Sigmoid colon (tissue), 7 donors: ENCODE results near the gene TECTA. TPM values are rescaled to one million over a fixed set of nuclear protein-coding genes. Genes with fewer than 3 reads are reported as not detected.

Source experiments
- DNase-seq: peaks from one replicate; pipeline ENCODE4 v3.0.0-alpha.2; 2019
- H3K27ac ChIP-seq, 4 donors: fragments of 200-600 bp; sonication (generic); one replicate each; pipeline ENCODE4 v1.5.1; 2016 to 2019; ENCODE audit warnings: mild to moderate bottlenecking in 1 of 4
- H3K27me3 ChIP-seq, 3 donors: fragments of 200-600 bp; sonication (generic); one replicate each; pipeline ENCODE4 v1.5.1; 2019; ENCODE audit warnings: mild to moderate bottlenecking in 1 of 3
- H3K36me3 ChIP-seq, 4 donors: fragments of 200-600 bp; sonication (generic); one replicate each; pipeline ENCODE4 v1.5.1; 2016 to 2019
- H3K4me1 ChIP-seq, 4 donors: fragments of 200-600 bp; sonication (generic); one replicate each; pipeline ENCODE4 v1.5.1; 2017 to 2019
- H3K4me3 ChIP-seq, 4 donors: fragments of 200-600 bp; sonication (generic); one replicate each; pipeline ENCODE4 v1.5.1; 2017 to 2019; ENCODE audit warnings: mild to moderate bottlenecking in 2 of 4, moderate library complexity in 1 of 4
- H3K9me3 ChIP-seq, 4 donors: fragments of 200-600 bp in 3 of 4; sonication (generic) in 3 of 4; one replicate each; pipeline versions ENCODE4 v1.5.1 to v1.6.1; 2013 to 2019
- CTCF ChIP-seq, 4 experiments: fragments of 450-650 bp in 3 of 4; fragments of 200-600 bp in 1 of 4; IDR thresholded peaks; one replicate each; pipeline ENCODE4 v1.5.1; 2016 to 2019; ENCODE audit warnings: antibody characterized with exemption in 4 of 4, mild to moderate bottlenecking in 3 of 4, moderate library complexity in 2 of 4
- EP300 ChIP-seq, 4 donors: sonication (generic); formaldehyde crosslinking; IDR thresholded peaks; one replicate each; pipeline ENCODE4 v1.6.1; 2017; ENCODE audit warnings: antibody characterized with exemption in 4 of 4
- POLR2A ChIP-seq, 2 donors: fragments of 450-650 bp; IDR thresholded peaks; one replicate each; pipeline ENCODE4 v1.6.1; 2016; ENCODE audit warnings: antibody characterized with exemption in 2 of 2, mild to moderate bottlenecking in 2 of 2, moderate library complexity in 2 of 2
- POLR2AphosphoS5 ChIP-seq, 4 donors: sonication (generic); formaldehyde crosslinking; IDR thresholded peaks; one replicate each; pipeline ENCODE4 v1.6.1; 2017; ENCODE audit warnings: antibody characterized with exemption in 4 of 4
- WGBS, 2 donors: extraction: QIAGEN DNeasy Blood & Tissue Kit; methylation state at CpG; one replicate each; pipeline ENCODE4 v1.1.7; 2013; 5-methylcytosine and 5-hydroxymethylcytosine counted together
- intact Hi-C: fragments of 100-400 bp; cut with DNase I; formaldehyde crosslinking; loops from one replicate; pipeline ENCODE4 v1.15.1; 2023
- polyA plus RNA-seq, 3 donors: library from polyadenylated mRNA; stranded (reverse); fragments of 200-250 nt; gene quantifications; one replicate each; pipeline ENCODE4 v1.2.3, GENCODE V29; 2013
- total RNA-seq, 4 donors: library from RNA; depleted of rRNA; stranded (reverse); fragments of >200 nt; gene quantifications; one replicate each; pipeline ENCODE4 v1.1.0, GENCODE V29; 2016
- donor health status: healthy with polysubstance abuse.
- donor health status: Bipolar disorder and iron deficiency.
- donor health status: healthy.

Gene TECTA
- total and polyA plus RNA-seq, 7 donors: 0.28 to 3.9 (median 1.1) TPM; not detected in 2

DNA sequence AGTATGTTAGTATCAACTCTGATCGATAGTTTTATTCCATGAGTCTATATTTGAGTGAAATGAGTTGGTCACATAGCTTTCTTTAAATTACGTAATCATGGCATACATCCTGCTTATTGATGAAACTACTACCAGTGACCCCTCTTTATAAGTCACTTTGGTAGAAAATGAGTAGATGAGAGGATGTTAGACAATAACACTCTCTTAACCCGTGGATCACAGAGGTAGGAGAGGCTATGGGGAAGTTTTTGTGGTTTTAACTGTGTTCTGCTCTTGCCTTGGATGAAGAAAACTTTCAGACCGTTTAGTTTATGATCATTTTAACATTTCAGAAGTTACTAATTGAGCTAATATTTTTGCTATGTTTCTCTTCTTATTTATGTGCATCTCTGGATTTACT is 43.1 kb upstream of the TECTA start:
- 79 to 81% methylated on average over 4 of the region's 4 CpGs for WGBS, 2 donors
- Histone ChIP-seq H3K4me1 (no peaks in the 10 kb centered on the region), H3K4me3 (no peak overlapping the region), H3K27me3 (no peaks in the 10 kb centered on the region), H3K27ac (no peak overlapping the region), H3K9me3 (no peaks in the 10 kb centered on the region), H3K36me3 (peaks cover 3 to 97% (median 19%) of the 10 kb centered on the region in 4 donors)
- intact Hi-C loops: no loop called here
- DNase-seq: no peak
- TF ChIP-seq POLR2AphosphoS5 (IDR thresholded peaks at IDR 0.05): no peak
- TF ChIP-seq POLR2A (IDR thresholded peaks at IDR 0.05): no peak
- no peak for TF ChIP-seq EP300 (IDR thresholded peaks at IDR 0.05)
- TF ChIP-seq CTCF (IDR thresholded peaks at IDR 0.05): no peak

GRCh38 chr11:121058941-121059340 is 42.1 kb upstream of the TECTA start:
- Histone ChIP-seq H3K36me3 (peaks cover 3 to 94% (median 15%) of the 10 kb centered on the region in 4 donors), H3K4me1 (no peaks in the 10 kb centered on the region), H3K27me3 (no peaks in the 10 kb centered on the region), H3K27ac (no peak overlapping the region), H3K4me3 (no peak overlapping the region), H3K9me3 (no peaks in the 10 kb centered on the region)
- no peak for DNase-seq
- 67 to 77% methylated on average over 3 of the region's 3 CpGs for WGBS, 2 donors
- TF ChIP-seq EP300 (IDR thresholded peaks at IDR 0.05): no peak
- no peak for TF ChIP-seq POLR2A (IDR thresholded peaks at IDR 0.05)
- TF ChIP-seq CTCF (IDR thresholded peaks at IDR 0.05): no peak
- no peak for TF ChIP-seq POLR2AphosphoS5 (IDR thresholded peaks at IDR 0.05)
- intact Hi-C loops: no loop called here

DNA sequence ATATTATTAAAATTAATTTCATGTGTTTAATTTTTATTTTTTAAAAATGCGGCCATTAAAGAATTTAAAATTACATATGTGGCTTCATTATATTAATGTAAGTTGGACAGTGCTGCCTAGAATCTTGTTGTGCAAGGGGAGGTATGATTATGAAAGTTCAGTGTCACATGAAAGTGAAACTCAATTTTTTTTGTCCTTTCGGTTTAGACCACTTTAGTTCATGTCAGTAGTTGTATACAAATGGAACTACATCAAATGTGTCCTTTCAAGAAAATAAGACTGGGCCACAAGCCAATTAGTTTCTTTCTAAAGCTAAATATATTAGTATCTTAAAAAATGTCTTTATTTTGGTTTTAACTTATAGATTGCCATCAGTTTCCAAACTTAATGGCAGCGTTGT is 41.4 kb upstream of the TECTA start:
- Histone ChIP-seq H3K4me3 (no peak overlapping the region), H3K27me3 (no peaks in the 10 kb centered on the region), H3K9me3 (no peaks in the 10 kb centered on the region), H3K4me1 (no peaks in the 10 kb centered on the region), H3K36me3 (peaks cover 3 to 93% (median 15%) of the 10 kb centered on the region in 4 donors), H3K27ac (no peak overlapping the region)
- intact Hi-C loops: no loop called here
- 83 to 85% methylated on average over 3 of the region's 3 CpGs for WGBS, 2 donors
- no peak for TF ChIP-seq POLR2AphosphoS5 (IDR thresholded peaks at IDR 0.05)
- no peak for TF ChIP-seq POLR2A (IDR thresholded peaks at IDR 0.05)
- no peak for TF ChIP-seq CTCF (IDR thresholded peaks at IDR 0.05)
- TF ChIP-seq EP300 (IDR thresholded peaks at IDR 0.05): no peak
- no peak for DNase-seq

DNA sequence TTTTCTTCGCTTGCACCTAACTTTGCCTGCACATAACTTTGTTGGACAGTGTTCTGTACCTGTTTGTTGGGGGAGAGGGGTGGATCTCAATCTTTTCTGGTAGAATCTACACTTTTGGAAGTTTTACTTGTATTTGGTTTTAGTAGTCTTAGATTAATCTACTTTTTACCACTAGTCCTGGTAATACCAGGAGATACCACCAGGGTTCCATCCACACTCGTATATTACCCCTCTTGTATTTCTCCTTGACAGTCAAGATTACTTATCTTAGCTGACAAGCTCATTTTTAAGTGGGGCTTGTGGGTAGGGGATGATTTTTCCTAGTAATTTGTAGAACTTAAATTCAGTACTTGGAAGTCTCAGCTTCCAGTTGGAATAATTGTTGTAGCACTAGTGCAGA is 37.3 kb upstream of the TECTA start:
- H3K36me3 ChIP-seq: peaks cover 0 to 59% (median 6%) of the 10 kb centered on the region in 4 donors
- TF ChIP-seq CTCF (IDR thresholded peaks at IDR 0.05) (peak in 2 of 4 experiments; percentile 30 to 37), POLR2A (IDR thresholded peaks at IDR 0.05) (no peak), EP300 (IDR thresholded peaks at IDR 0.05) (no peak), POLR2AphosphoS5 (IDR thresholded peaks at IDR 0.05) (no peak)
- H3K9me3 ChIP-seq: no peaks in the 10 kb centered on the region
- H3K4me1 ChIP-seq: no peaks in the 10 kb centered on the region
- no peak overlapping the region for H3K4me3 ChIP-seq
- no peak overlapping the region for H3K27ac ChIP-seq
- no peaks in the 10 kb centered on the region for H3K27me3 ChIP-seq
- intact Hi-C loops: no loop called here
- 92 to 96% methylated on average over 2 of the region's 2 CpGs for WGBS, 2 donors
- no peak for DNase-seq

GRCh38 chr11:121066623-121067022 is 34.4 kb upstream of the TECTA start:
- Histone ChIP-seq H3K9me3 (no peaks in the 10 kb centered on the region), H3K4me3 (no peak overlapping the region), H3K4me1 (peaks cover 0 to 5% (median 1%) of the 10 kb centered on the region in 4 donors), H3K36me3 (peaks cover 0 to 43% (median 2%) of the 10 kb centered on the region in 4 donors), H3K27ac (no peak overlapping the region), H3K27me3 (no peaks in the 10 kb centered on the region)
- TF ChIP-seq POLR2AphosphoS5 (IDR thresholded peaks at IDR 0.05) (no peak), EP300 (IDR thresholded peaks at IDR 0.05) (no peak), CTCF (IDR thresholded peaks at IDR 0.05) (no peak), POLR2A (IDR thresholded peaks at IDR 0.05) (no peak)
- 31 to 77% methylated on average over 3 of the region's 3 CpGs for WGBS, 2 donors
- no peak for DNase-seq
- intact Hi-C loops: no loop called here
